ENCODE measurements around the gene PIM2.

Gene PIM2

GRCh38 chrX:48920718-48921104, 1.9 kb upstream of the PIM2 start:
- Mint-ChIP-seq H3K27ac (no peak overlapping the region), H3K27me3 (ENCODE audit: low read depth, poor library complexity) (peaks cover 5% of the 10 kb centered on the region), H3K4me1 (peaks cover 33% of the 10 kb centered on the region), H3K9me3 (peaks cover 44% of the 10 kb centered on the region), H3K4me3 (peak overlapping the region; percentile 31), H3K36me3 (ENCODE audit: low read depth) (peaks cover 16% of the 10 kb centered on the region)
- DNase-seq: no peak
- no peak for TF ChIP-seq CTCF (IDR thresholded peaks at IDR 0.05)

- H3K9me3 Mint-ChIP-seq: peaks cover 38% of the 10 kb centered on the region
- no peak for DNase-seq
- H3K36me3 Mint-ChIP-seq (ENCODE audit: low read depth): peaks cover 10% of the 10 kb centered on the region
- H3K4me3 Mint-ChIP-seq: peak overlapping the region; percentile 91
- TF ChIP-seq CTCF (IDR thresholded peaks at IDR 0.05): no peak
- peaks cover 5% of the 10 kb centered on the region for H3K27me3 Mint-ChIP-seq (ENCODE audit: low read depth, poor library complexity)
- no peak overlapping the region for H3K27ac Mint-ChIP-seq
- H3K4me1 Mint-ChIP-seq: peaks cover 33% of the 10 kb centered on the region
Observed at GRCh38 chrX:48919947-48920717, 1.3 kb upstream of the PIM2 start.

GRCh38 chrX:48919360-48919841, 577 bp upstream of the PIM2 start:
- peaks cover 6% of the 10 kb centered on the region for H3K36me3 Mint-ChIP-seq (ENCODE audit: low read depth)
- DNase-seq: no peak

GRCh38 chrX:48918301-48918642, 552 bp downstream of the PIM2 start:
- Mint-ChIP-seq H3K9me3 (peaks cover 41% of the 10 kb centered on the region), H3K27me3 (ENCODE audit: low read depth, poor library complexity) (peaks cover 5% of the 10 kb centered on the region), H3K4me1 (peaks cover 33% of the 10 kb centered on the region), H3K36me3 (ENCODE audit: low read depth) (peaks cover 3% of the 10 kb centered on the region), H3K4me3 (peak overlapping the region; percentile 91), H3K27ac (peak overlapping the region; percentile 36)
- no peak for TF ChIP-seq CTCF (IDR thresholded peaks at IDR 0.05)
- DNase-seq: no peak

More at GRCh38 chrX:48919360-48919841, 577 bp upstream of the PIM2 start:
- Mint-ChIP-seq H3K27ac (peak overlapping the region; percentile 91), H3K4me3 (peak overlapping the region; percentile 91), H3K9me3 (peaks cover 41% of the 10 kb centered on the region), H3K4me1 (peaks cover 33% of the 10 kb centered on the region), H3K27me3 (ENCODE audit: low read depth, poor library complexity) (peaks cover 5% of the 10 kb centered on the region)
- no peak for TF ChIP-seq CTCF (IDR thresholded peaks at IDR 0.05)

- Mint-ChIP-seq H3K4me1 (peaks cover 37% of the 10 kb centered on the region), H3K27ac (peak overlapping the region; percentile 89), H3K4me3 (peak overlapping the region; percentile 91), H3K9me3 (peaks cover 45% of the 10 kb centered on the region), H3K36me3 (ENCODE audit: low read depth) (peaks cover 3% of the 10 kb centered on the region), H3K27me3 (ENCODE audit: low read depth, poor library complexity) (peaks cover 7% of the 10 kb centered on the region)
- peak; percentile 95 for TF ChIP-seq CTCF (IDR thresholded peaks at IDR 0.05)
- DNase-seq: peak; percentile 92
Observed at GRCh38 chrX:48917139-48918001, 1.5 kb downstream of the PIM2 start.
